Activated CD8-positive, alpha-beta T cell treated with anti-CD3 and anti-CD28 coated beads, Interleukin-2, amount 10 ng/mL, durations not matched to agents 7 days and 5 days (primary cell): Measurements from ENCODE around the gene NR2F1. TPM values are rescaled to one million over a fixed set of nuclear protein-coding genes. Genes with fewer than 3 reads are reported as not detected.

ENCODE experiments used
- ATAC-seq: fragments of 150-1000 bp; cut with Tn5 transposase; one replicate; pipeline ENCODE4 v1.10.0; 2021; ENCODE audit warnings: moderate library complexity
- CTCF ChIA-PET: fragments of 350-600 bp; sonication (Branson Sonifier 250); formaldehyde crosslinking; loops from one replicate; lab custom pipeline; 2021; ENCODE audit warnings: antibody characterized with exemption; lab: Charles Lee
- POLR2A ChIA-PET: fragments of 350-600 bp; sonication (Branson Sonifier 250); formaldehyde crosslinking; loops from one replicate; lab custom pipeline; 2021; ENCODE audit warnings: antibody characterized with exemption; lab: Charles Lee
- DNase-seq: peaks from one replicate; pipeline ENCODE4 v3.0.0-alpha.2; 2020
- H3K27ac Mint-ChIP-seq: one replicate; pipeline ENCODE4 v1.8.0; 2021; ENCODE audit warnings: mild to moderate bottlenecking, mixed read lengths
- H3K27me3 Mint-ChIP-seq: one replicate; pipeline ENCODE4 v1.8.0; 2021; ENCODE audit warnings: low read depth, mixed read lengths
- H3K36me3 Mint-ChIP-seq: one replicate; pipeline ENCODE4 v1.8.0; 2021; ENCODE audit warnings: low read depth, mixed read lengths
- H3K4me1 Mint-ChIP-seq: one replicate; pipeline ENCODE4 v1.8.0; 2021; ENCODE audit warnings: low read depth, mixed read lengths
- H3K4me3 Mint-ChIP-seq: one replicate; pipeline ENCODE4 v1.8.0; 2021; ENCODE audit warnings: mild to moderate bottlenecking, mixed read lengths
- H3K9me3 Mint-ChIP-seq: one replicate; pipeline ENCODE4 v1.8.0; 2022; ENCODE audit warnings: mixed read lengths; ENCODE audit not compliant: insufficient read depth
- total RNA-seq, 2 experiments: library from RNA; stranded (reverse); gene quantifications; one replicate each; pipeline ENCODE4 v1.2.3, GENCODE V29; 2021

NR2F1 gene
- total RNA-seq, 2 experiments from 2014 or later: not detected

GRCh38 chr5:93596310-93596675, 13.3 kb downstream of the NR2F1 start:
- ATAC-seq (no peak), DNase-seq (no peak)
- Mint-ChIP-seq H3K9me3 (peaks cover 5% of the 10 kb centered on the region), H3K27me3 (peaks cover 57% of the 10 kb centered on the region), H3K36me3 (peaks cover 14% of the 10 kb centered on the region), H3K27ac (no peak overlapping the region), H3K4me3 (no peak overlapping the region), H3K4me1 (peaks cover 4% of the 10 kb centered on the region)
- POLR2A ChIA-PET: no interaction called here
- CTCF ChIA-PET: interaction anchor here (1.1 kb wide), 1 partner anchor 205 kb away, joined by 3 read pairs; no protein-coding TSS in a partner anchor

DNA sequence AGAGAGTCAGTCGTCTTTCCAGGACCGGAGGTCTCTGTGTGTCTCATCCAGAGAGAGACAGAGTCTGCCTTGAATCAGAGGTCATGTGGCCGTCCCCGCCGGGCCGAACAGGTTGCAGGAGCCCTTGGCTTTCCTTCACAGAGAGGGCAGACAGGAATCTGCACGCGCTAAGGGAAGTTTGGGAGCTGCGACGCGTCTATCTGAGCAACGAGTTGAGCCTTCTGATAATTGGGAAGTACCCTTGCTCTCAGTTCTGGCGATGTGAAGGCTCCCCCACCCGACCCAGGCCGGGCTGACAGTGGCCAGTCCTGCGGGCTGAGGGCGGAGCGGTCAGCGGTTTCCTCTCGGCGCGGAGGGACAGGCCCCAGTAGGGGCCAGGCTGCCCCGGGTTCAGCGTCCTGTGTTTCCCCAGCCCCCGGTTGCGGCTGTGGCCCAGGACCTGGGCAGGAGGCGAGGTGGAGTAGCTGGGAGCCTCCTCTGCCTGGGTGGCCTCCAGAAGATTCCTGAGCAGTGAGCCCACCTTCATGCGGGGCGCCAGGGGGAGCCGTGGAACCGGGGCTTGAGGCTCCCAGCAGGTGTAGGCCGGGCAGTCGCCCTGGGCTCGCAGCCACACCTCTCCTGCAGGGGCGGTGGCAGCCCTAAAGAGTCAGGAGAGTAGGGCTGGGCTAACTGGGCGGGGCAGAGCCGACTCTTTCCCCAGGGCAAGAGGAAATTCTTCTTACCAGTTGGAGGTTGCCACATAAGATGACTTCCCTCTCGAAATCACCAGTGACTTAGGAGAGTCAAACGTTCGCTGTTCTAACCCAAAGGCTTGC, 13.9 kb downstream of the NR2F1 start:
- Mint-ChIP-seq H3K4me1 (peaks cover 4% of the 10 kb centered on the region), H3K4me3 (no peak overlapping the region), H3K9me3 (peaks cover 5% of the 10 kb centered on the region), H3K36me3 (peaks cover 17% of the 10 kb centered on the region), H3K27ac (no peak overlapping the region), H3K27me3 (peaks cover 51% of the 10 kb centered on the region)
- POLR2A ChIA-PET: no interaction called here
- CTCF ChIA-PET: no interaction called here
- DNase-seq (no peak), ATAC-seq (no peak)

GRCh38 chr5:93598091-93599000, 15.3 kb downstream of the NR2F1 start:
- no peak overlapping the region for H3K27ac Mint-ChIP-seq
- ATAC-seq (no peak), DNase-seq (no peak)
- H3K9me3 Mint-ChIP-seq: peaks cover 10% of the 10 kb centered on the region
- CTCF ChIA-PET: interaction anchor here (1.3 kb wide), 1 partner anchor 13 kb away, joined by 3 read pairs; no protein-coding TSS in a partner anchor
- peaks cover 44% of the 10 kb centered on the region for H3K27me3 Mint-ChIP-seq
- no peak overlapping the region for H3K4me3 Mint-ChIP-seq
- peaks cover 4% of the 10 kb centered on the region for H3K4me1 Mint-ChIP-seq
- H3K36me3 Mint-ChIP-seq: peaks cover 18% of the 10 kb centered on the region
- POLR2A ChIA-PET: no interaction called here

DNA sequence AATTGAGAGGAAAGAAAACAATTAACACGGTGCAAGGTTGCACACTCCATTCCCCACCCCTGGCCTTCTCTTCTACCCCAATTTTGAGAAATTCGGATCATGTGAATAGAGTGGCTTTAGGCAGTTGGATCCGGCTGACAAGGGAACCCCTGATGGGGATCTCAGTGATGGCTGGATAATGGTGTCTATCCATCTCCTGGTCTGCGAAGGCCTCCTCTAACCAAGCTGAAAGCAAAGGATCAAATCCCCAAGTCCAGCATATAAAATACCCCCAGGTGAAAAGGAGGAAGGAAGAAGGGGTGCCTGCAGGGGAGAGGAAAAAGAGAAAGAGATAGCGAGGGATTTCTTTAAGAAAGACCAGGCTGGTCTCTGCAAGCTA, 16.0 kb downstream of the NR2F1 start:
- no peak for ATAC-seq
- CTCF ChIA-PET: interaction anchor here (1.3 kb wide), 1 partner anchor 13 kb away, joined by 3 read pairs; no protein-coding TSS in a partner anchor
- Mint-ChIP-seq H3K27ac (no peak overlapping the region), H3K36me3 (peaks cover 16% of the 10 kb centered on the region), H3K4me1 (peaks cover 4% of the 10 kb centered on the region), H3K9me3 (peaks cover 10% of the 10 kb centered on the region), H3K27me3 (peaks cover 42% of the 10 kb centered on the region), H3K4me3 (no peak overlapping the region)
- no peak for DNase-seq
- POLR2A ChIA-PET: no interaction called here

DNA sequence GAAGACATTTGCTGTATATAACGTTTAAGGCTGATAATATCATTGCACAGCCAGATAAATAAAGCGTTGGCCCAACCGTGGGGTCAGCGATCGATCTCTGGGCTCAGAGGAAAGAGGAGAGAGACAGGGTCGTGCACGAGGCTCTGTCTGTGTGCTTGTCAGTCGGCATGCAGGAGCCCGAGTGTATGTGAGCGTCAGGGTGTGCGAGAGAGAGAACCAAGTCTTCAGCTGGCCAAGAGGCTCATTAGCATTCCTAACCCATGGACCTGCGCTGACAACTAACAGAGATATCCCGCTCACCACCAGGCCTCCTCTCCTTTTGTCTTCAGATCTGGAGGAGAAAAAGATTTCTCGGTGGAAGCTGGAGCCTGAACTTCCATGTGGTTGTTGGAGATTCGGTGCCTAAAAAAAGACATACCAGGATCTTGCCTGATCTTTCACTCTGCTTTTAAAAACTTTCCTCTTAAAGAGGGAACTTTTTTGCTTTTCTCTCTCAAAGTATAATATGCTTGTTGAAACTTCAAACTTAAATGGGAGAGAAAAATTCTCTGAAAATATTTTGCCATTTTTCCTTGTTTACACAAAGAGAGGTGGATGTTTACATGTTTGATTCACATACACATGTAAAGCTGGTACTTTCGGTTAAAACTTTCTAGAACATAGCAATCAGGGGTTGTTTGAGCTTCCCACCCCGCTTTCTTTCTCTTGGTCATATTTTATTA, 16.5 kb downstream of the NR2F1 start:
- no peak overlapping the region for H3K4me3 Mint-ChIP-seq
- DNase-seq: no peak
- POLR2A ChIA-PET: no interaction called here
- H3K36me3 Mint-ChIP-seq: peaks cover 15% of the 10 kb centered on the region
- peaks cover 38% of the 10 kb centered on the region for H3K27me3 Mint-ChIP-seq
- H3K9me3 Mint-ChIP-seq: peaks cover 10% of the 10 kb centered on the region
- H3K27ac Mint-ChIP-seq: no peak overlapping the region
- CTCF ChIA-PET: interaction anchor here (0.9 kb wide), 1 partner anchor 393 kb away, joined by 3 read pairs; no protein-coding TSS in a partner anchor
- no peak for ATAC-seq
- peaks cover 4% of the 10 kb centered on the region for H3K4me1 Mint-ChIP-seq

DNA sequence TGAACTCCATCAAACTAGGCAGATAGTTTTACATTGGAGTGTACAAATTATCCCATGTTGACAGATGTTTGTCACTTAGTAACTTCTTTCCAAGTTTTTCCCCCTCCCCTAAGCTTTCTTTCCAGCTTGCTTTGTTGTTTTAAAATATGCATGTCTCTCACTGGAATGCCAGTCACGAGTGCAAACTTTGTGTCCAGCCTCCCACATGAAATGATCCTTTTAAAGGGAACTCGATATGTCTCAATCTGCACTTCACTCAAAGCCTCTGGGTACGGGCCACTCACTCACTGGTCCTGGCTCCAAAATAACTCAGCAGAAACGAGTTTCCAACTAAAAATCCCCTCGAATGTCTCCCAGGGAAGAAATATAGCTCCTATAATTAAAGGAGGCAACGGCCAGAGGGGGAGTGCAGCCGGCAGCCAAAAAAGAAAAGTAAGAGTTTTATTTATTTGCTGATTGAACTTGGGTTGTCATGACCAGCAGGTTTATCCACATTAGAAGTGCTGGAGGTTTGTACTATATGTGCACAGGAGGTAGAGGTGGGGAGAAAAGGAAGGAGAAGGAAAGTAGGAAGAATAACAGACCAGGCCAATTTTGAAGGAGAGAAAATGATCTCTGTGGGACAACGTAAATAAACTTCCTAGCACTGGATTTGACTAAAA, 17.5 kb downstream of the NR2F1 start:
- Mint-ChIP-seq H3K9me3 (peaks cover 10% of the 10 kb centered on the region), H3K4me3 (no peak overlapping the region), H3K36me3 (peaks cover 12% of the 10 kb centered on the region), H3K27me3 (peaks cover 38% of the 10 kb centered on the region), H3K4me1 (peaks cover 2% of the 10 kb centered on the region), H3K27ac (no peak overlapping the region)
- no peak for ATAC-seq
- POLR2A ChIA-PET: no interaction called here
- no peak for DNase-seq
- CTCF ChIA-PET: interaction anchor here (0.9 to 2.0 kb wide), 2 partner anchors 20 to 392 kb away, joined by 3 to 6 read pairs; no protein-coding TSS in a partner anchor

DNA sequence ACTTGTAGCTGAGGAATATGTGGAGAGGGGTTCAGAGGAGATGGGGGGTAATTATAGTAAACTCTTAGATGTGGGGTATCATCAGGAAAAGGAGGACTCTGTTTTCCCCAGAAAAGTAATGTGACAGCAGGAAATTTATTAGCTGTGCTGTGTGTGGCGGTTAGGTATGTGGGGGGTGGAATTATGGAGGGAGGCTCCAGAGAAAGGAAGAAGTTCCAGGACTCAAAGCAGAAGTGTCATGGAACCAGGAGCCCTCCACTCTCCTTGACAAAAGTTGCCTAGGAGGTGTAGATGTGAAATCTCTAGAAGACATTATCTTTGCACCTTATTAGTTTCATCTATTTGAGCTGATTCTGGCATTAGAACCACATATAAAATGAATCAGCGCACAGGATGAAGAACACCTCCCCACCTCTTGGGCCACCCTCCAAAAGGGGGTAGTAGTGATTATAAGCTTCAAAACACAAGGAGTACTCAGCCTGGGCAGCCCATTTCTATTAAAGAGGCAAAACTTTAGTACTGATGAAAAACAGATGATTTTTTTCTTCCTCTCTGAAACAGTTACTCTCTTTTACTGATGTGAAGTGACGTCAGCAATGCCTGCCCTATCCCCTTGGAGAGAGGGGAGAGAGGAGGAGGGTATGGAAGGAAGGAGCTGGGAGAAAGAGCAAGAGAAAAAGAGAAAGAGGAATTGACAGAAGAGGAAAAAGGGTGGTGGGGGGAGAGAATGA, 18.2 kb downstream of the NR2F1 start:
- POLR2A ChIA-PET: no interaction called here
- DNase-seq (no peak), ATAC-seq (no peak)
- Mint-ChIP-seq H3K9me3 (peaks cover 5% of the 10 kb centered on the region), H3K4me1 (no peaks in the 10 kb centered on the region), H3K27ac (no peak overlapping the region), H3K27me3 (peaks cover 38% of the 10 kb centered on the region), H3K4me3 (no peak overlapping the region), H3K36me3 (peaks cover 9% of the 10 kb centered on the region)
- CTCF ChIA-PET: interaction anchor here (2.0 kb wide), 1 partner anchor 20 kb away, joined by 6 read pairs; no protein-coding TSS in a partner anchor

GRCh38 chr5:93601802-93602155, 18.8 kb downstream of the NR2F1 start:
- Mint-ChIP-seq H3K36me3 (peaks cover 9% of the 10 kb centered on the region), H3K27ac (no peak overlapping the region), H3K27me3 (peaks cover 39% of the 10 kb centered on the region), H3K9me3 (peaks cover 5% of the 10 kb centered on the region), H3K4me3 (no peak overlapping the region), H3K4me1 (no peaks in the 10 kb centered on the region)
- POLR2A ChIA-PET: no interaction called here
- CTCF ChIA-PET: interaction anchor here (2.0 kb wide), 1 partner anchor 19 kb away, joined by 6 read pairs; no protein-coding TSS in a partner anchor
- DNase-seq: no peak
- ATAC-seq: no peak

GRCh38 chr5:93602241-93603077, 19.4 kb downstream of the NR2F1 start:
- DNase-seq (no peak), ATAC-seq (no peak)
- Mint-ChIP-seq H3K4me1 (no peaks in the 10 kb centered on the region), H3K4me3 (no peak overlapping the region), H3K9me3 (peaks cover 5% of the 10 kb centered on the region), H3K36me3 (peaks cover 9% of the 10 kb centered on the region), H3K27me3 (peaks cover 37% of the 10 kb centered on the region), H3K27ac (no peak overlapping the region)
- ChIA-PET POLR2A (no interaction called here), CTCF (interaction anchor here (0.8 to 2.0 kb wide), 4 partner anchors 10 to 313 kb away, joined by 3 to 6 read pairs (median 3); no protein-coding TSS in a partner anchor)
